Uterus (tissue), 2 donors: Measurements from ENCODE around the gene RBM12.
A peak's percentile ranks its signal among the peaks of the same experiment; 100 is the strongest.

Experiments
- POLR2A ChIP-seq, 2 donors: fragments of 450-650 bp; IDR thresholded peaks; one replicate each; pipeline ENCODE4 v1.6.1; 2016; ENCODE audit warnings: antibody characterized with exemption in 2 of 2, mild to moderate bottlenecking in 1 of 2, moderate library complexity in 1 of 2
- TF ChIP-seq, protein P1 (sequence below), 4 experiments: fragments of 200-600 bp in 2 of 4; fragments of 450-650 bp in 2 of 4; sonication (generic) in 2 of 4; IDR thresholded peaks; one replicate each; pipeline ENCODE4 v1.5.1; 2016 to 2019; ENCODE audit warnings: antibody characterized with exemption in 4 of 4, mild to moderate bottlenecking in 2 of 4, moderate library complexity in 1 of 4

DNA sequence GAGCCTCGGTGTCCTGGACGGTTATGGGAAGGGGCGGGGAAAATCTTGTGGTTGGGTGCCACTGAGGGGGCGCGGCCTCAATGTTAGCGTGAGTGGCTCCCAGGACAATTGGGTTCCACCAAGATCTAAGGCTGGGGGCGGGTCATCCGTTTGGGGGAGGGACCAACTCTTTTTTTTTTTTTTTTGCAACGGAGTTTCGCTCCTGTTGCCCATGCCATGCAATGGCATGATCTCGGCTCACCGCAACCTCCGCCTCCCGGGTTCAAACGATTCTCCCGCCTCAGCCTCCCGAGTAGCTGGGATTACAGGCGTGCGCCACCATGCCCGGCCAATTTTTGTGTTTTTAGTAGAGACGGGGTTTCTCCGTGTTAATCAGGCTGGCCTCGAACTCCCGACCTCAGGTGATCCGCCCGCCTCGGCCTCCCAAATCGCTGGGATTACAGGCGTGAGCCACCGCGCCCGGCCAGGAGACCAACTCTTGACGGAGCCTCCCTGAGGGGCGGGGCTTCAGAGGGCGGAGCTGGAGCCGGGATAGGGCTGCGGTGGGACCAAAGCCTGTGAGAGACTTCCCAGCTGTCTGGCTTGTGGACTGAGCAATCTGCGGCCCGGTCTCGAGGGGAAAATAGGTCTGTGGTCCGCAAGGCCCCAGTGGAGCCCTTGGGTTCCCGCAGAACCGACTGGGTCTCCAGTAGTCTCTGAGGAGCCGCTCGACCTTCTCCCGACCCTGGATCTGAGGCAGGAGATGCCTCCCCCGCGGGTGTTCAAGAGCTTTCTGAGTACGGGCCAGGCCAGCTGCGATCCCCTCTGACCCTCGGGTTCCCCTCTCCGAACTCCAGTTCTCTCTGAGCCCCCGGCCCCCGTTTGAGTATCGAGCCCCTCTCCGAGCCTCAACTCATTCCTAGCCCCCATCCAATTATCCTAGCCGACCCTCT lies 48.0 kb downstream of the RBM12 start:
- TF ChIP-seq, protein P1, sequence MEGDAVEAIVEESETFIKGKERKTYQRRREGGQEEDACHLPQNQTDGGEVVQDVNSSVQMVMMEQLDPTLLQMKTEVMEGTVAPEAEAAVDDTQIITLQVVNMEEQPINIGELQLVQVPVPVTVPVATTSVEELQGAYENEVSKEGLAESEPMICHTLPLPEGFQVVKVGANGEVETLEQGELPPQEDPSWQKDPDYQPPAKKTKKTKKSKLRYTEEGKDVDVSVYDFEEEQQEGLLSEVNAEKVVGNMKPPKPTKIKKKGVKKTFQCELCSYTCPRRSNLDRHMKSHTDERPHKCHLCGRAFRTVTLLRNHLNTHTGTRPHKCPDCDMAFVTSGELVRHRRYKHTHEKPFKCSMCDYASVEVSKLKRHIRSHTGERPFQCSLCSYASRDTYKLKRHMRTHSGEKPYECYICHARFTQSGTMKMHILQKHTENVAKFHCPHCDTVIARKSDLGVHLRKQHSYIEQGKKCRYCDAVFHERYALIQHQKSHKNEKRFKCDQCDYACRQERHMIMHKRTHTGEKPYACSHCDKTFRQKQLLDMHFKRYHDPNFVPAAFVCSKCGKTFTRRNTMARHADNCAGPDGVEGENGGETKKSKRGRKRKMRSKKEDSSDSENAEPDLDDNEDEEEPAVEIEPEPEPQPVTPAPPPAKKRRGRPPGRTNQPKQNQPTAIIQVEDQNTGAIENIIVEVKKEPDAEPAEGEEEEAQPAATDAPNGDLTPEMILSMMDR (IDR thresholded peaks at IDR 0.05): no peak
- TF ChIP-seq POLR2A (IDR thresholded peaks at IDR 0.05): peak; percentile 44 to 45
